ENCODE results near the gene NAMPT.

NAMPT gene

DNA sequence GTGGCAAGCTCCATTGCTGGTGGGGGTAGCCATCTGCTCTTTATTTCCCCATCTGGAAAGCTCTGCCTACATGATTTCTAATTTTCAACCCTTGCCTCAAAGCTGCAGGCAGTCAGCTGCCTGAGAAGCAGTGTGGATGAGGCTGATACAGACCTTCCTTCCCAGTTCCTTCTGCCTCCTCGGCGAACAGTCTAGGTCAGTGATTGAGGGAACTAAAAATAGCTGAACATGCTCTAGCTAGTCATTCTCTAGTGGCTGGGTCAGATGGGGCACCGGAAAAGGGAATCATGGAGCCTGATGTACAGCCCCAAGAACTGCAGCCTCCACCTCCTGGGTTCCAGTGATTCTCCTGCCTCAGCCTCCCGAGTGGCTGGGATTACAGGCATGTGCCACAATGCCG is 48.7 kb downstream of the NAMPT start:
- Histone ChIP-seq H3K4me1 (ENCODE audit: control insufficient read depth, insufficient read depth, low read length) (peaks cover 2% of the 10 kb centered on the region), H3K27ac (ENCODE audit: low read depth, low read length) (no peak overlapping the region), H3K9ac (ENCODE audit: low read length) (no peak overlapping the region)

DNA sequence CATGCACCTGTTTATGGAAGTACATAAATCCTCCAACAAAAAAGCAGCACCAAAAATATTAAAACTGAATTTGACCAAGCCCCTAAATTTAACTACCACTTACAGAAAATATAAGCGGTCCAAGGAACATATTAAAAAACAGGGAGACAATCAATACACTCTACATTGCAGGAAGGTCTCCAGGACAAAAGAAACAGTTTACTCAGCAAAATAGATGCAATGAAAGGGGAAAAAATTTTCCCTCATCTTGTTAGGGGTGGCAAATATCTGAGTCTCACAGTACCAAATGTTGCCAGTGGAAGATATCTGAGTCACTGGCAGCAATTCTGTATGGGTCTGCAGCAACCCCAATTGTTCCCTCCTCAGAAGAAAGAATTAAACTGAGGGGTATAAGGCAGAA is 50.4 kb downstream of the NAMPT start:
- no peak overlapping the region for H3K4me3 ChIP-seq (ENCODE audit: low read length)
- H3K36me3 ChIP-seq (ENCODE audit: control insufficient read depth, insufficient read depth, low read length): no peaks in the 10 kb centered on the region
- H3K4me1 ChIP-seq (ENCODE audit: control insufficient read depth, insufficient read depth, low read length): peaks cover 2% of the 10 kb centered on the region
- H3K9ac ChIP-seq (ENCODE audit: low read length): no peak overlapping the region
- H3K27me3 ChIP-seq (ENCODE audit: control insufficient read depth, insufficient read depth, low read length): no peaks in the 10 kb centered on the region
- H3K27ac ChIP-seq (ENCODE audit: low read depth, low read length): no peak overlapping the region

More for the DNA sequence above, 48.7 kb downstream of the NAMPT start:
- Histone ChIP-seq H3K27me3 (ENCODE audit: control insufficient read depth, insufficient read depth, low read length) (no peaks in the 10 kb centered on the region), H3K36me3 (ENCODE audit: control insufficient read depth, insufficient read depth, low read length) (no peaks in the 10 kb centered on the region), H3K4me3 (ENCODE audit: low read length) (no peak overlapping the region)

DNA sequence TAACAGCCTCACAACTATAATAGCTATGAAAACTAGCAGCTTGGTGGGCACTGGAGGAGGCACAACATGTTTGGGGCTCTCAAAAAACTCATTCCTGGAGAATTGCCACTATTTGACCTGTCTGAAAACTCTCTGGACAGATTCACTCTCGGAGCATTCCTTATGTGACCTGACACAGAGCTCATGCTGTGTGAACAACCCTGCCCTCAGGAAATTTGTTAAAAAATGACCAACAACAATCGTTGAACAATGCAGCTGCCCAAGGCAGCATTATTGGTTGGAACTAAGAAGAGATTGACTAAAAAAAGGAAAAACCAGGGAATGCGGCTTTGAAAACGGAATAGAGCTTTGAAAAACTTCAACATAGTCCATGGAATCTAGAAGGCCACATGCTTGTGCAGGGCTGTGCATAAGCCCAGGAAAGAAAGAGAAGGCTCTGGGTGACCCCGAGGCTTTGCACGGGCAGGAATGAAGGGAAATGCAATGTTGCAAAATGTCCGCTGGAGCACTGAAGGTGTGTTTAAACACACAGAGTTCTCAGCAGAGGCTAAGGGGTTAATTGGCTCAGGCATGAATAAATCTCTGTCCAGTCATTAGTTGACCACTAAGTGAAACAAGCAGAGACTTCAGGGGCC is 52.8 kb downstream of the NAMPT start:
- no peak overlapping the region for H3K4me3 ChIP-seq (ENCODE audit: low read length)
- H3K9ac ChIP-seq (ENCODE audit: low read length): no peak overlapping the region
- no peak overlapping the region for H3K27ac ChIP-seq (ENCODE audit: low read depth, low read length)
- no peaks in the 10 kb centered on the region for H3K27me3 ChIP-seq (ENCODE audit: control insufficient read depth, insufficient read depth, low read length)
- no peaks in the 10 kb centered on the region for H3K4me1 ChIP-seq (ENCODE audit: control insufficient read depth, insufficient read depth, low read length)
- no peaks in the 10 kb centered on the region for H3K36me3 ChIP-seq (ENCODE audit: control insufficient read depth, insufficient read depth, low read length)

DNA sequence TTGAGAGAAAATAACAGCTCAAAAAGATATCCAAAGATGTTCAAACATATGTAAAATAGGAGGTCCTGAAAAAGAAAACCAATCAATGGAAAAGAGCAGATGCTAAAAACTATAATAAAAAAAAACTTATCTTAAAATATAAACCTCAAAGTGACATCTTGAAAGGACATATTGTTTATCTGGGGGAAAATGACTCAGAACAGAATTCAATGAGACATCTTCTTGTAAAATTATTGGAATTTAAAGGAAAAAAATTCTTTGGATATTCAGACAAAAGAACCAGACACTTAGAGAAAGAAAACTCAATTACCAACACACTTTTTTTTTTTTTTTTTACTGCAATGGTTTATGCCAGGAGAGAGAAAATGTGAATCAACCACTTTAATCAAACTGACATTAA is 58.9 kb downstream of the NAMPT start:
- Histone ChIP-seq H3K36me3 (ENCODE audit: control insufficient read depth, insufficient read depth, low read length) (no peaks in the 10 kb centered on the region), H3K9ac (ENCODE audit: low read length) (no peak overlapping the region), H3K27me3 (ENCODE audit: control insufficient read depth, insufficient read depth, low read length) (no peaks in the 10 kb centered on the region), H3K4me3 (ENCODE audit: low read length) (no peak overlapping the region), H3K4me1 (ENCODE audit: control insufficient read depth, insufficient read depth, low read length) (no peaks in the 10 kb centered on the region), H3K27ac (ENCODE audit: low read depth, low read length) (no peak overlapping the region)

DNA sequence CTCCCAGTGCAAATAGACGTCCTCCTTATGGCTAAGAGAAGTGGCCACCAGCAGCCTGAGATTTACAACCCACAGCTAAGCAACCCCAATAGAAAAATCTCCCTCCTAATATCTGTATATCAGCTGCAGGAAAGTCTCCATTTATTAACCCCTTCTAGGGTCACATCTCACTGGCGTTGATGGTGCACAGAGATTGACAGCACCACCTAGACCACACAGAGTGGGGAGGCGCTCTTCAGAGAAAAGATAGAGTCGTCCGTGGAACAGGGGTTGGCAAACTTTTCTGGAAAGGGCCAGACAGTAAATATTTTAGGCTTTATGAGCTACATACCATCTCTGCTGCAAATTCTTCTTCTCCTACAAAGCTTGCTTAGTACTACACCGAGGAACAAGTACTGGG is 60.0 kb downstream of the NAMPT start:
- no peaks in the 10 kb centered on the region for H3K27me3 ChIP-seq (ENCODE audit: control insufficient read depth, insufficient read depth, low read length)
- no peaks in the 10 kb centered on the region for H3K36me3 ChIP-seq (ENCODE audit: control insufficient read depth, insufficient read depth, low read length)
- H3K9ac ChIP-seq (ENCODE audit: low read length): no peak overlapping the region
- H3K4me3 ChIP-seq (ENCODE audit: low read length): no peak overlapping the region
- H3K4me1 ChIP-seq (ENCODE audit: control insufficient read depth, insufficient read depth, low read length): no peaks in the 10 kb centered on the region
- H3K27ac ChIP-seq (ENCODE audit: low read depth, low read length): no peak overlapping the region

DNA sequence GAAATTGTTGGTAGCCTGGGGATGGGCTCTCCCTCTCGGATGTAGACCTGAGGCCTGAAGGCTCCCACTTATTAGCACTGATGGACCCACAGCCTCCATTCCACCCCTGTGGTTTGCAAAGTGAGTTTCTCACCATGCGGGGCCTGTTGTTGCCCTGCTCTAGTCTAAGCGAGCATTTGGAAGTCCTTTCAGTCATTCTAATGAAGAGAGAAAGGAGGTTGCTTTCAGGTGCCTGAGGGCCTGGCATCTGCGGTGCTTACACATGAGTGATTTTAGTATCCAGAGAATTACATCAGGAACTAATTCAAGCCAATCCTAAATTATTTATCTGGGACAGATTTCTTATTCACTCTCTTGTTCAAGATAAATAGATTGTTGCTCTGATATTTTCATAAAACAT is 61.6 kb downstream of the NAMPT start:
- Histone ChIP-seq H3K36me3 (ENCODE audit: control insufficient read depth, insufficient read depth, low read length) (no peaks in the 10 kb centered on the region), H3K27me3 (ENCODE audit: control insufficient read depth, insufficient read depth, low read length) (no peaks in the 10 kb centered on the region), H3K9ac (ENCODE audit: low read length) (no peak overlapping the region), H3K4me1 (ENCODE audit: control insufficient read depth, insufficient read depth, low read length) (no peaks in the 10 kb centered on the region), H3K4me3 (ENCODE audit: low read length) (no peak overlapping the region), H3K27ac (ENCODE audit: low read depth, low read length) (no peak overlapping the region)

DNA sequence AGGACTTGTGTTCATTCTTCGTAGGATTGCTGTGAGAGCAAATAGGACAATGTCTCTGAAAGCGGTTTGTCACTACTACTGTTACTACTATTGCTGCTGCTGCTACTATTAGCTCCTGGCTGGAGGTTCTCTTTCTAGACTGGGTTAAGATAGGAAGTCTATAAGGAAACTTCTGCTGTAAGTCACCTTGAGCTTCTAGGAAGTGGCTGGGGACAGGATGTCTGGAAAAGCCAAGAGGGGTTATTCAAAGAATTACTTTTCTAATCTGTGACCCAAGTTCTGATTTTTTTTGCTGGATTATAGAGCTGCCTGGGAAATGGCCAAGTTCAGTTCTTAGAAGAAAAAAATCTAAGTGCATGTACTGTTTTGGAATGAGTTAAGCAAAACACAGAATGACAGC is 62.2 kb downstream of the NAMPT start:
- H3K27ac ChIP-seq (ENCODE audit: low read depth, low read length): no peak overlapping the region
- peaks cover under 1% of the 10 kb centered on the region for H3K4me1 ChIP-seq (ENCODE audit: control insufficient read depth, insufficient read depth, low read length)
- no peaks in the 10 kb centered on the region for H3K36me3 ChIP-seq (ENCODE audit: control insufficient read depth, insufficient read depth, low read length)
- no peak overlapping the region for H3K4me3 ChIP-seq (ENCODE audit: low read length)
- H3K9ac ChIP-seq (ENCODE audit: low read length): no peak overlapping the region
- no peaks in the 10 kb centered on the region for H3K27me3 ChIP-seq (ENCODE audit: control insufficient read depth, insufficient read depth, low read length)

DNA sequence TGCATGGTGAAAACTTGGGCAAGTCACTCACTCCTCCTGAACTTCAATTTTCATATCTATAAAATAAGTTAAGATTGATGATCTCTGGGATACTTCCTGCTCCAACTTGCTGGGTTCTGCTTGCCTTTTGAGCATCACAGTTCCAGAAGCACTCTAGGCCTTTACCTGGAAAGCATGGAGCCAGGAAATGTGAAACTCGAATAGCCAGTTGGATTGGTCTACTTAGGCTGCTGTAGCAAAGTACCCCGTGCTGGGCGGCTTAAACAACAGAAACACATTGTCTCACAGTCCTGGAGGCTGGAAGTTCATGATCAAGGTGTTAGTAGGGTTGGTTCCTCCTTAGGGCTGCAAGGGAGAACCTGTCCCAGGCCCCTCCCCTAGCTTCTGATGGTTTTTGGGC is 64.5 kb downstream of the NAMPT start:
- H3K4me3 ChIP-seq (ENCODE audit: low read length): no peak overlapping the region
- H3K4me1 ChIP-seq (ENCODE audit: control insufficient read depth, insufficient read depth, low read length): peaks cover 10% of the 10 kb centered on the region
- H3K36me3 ChIP-seq (ENCODE audit: control insufficient read depth, insufficient read depth, low read length): no peaks in the 10 kb centered on the region
- no peak overlapping the region for H3K9ac ChIP-seq (ENCODE audit: low read length)
- H3K27ac ChIP-seq (ENCODE audit: low read depth, low read length): no peak overlapping the region
- no peaks in the 10 kb centered on the region for H3K27me3 ChIP-seq (ENCODE audit: control insufficient read depth, insufficient read depth, low read length)

DNA sequence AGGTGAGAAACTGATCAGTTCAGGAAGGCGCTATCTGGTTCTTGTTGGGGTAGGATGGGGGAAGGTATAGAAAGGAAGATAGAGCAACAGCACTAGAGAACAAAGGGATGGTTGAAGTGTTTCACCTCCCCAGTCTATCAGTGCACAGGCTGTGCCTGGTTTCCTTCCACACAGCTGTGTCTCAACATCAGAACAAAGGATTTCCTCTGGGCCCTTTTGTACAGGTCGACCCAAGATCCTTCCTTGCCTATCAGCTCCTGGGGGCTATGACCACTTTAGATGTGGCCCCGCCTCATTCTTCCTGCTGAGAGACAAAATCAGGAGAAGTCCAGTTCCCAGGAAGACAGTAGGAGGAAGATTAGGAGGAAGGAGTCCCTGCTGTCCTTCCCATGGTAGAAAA is 65.6 kb downstream of the NAMPT start:
- H3K4me3 ChIP-seq (ENCODE audit: low read length): no peak overlapping the region
- no peak overlapping the region for H3K27ac ChIP-seq (ENCODE audit: low read depth, low read length)
- no peak overlapping the region for H3K9ac ChIP-seq (ENCODE audit: low read length)
- H3K27me3 ChIP-seq (ENCODE audit: control insufficient read depth, insufficient read depth, low read length): no peaks in the 10 kb centered on the region
- H3K4me1 ChIP-seq (ENCODE audit: control insufficient read depth, insufficient read depth, low read length): peaks cover 10% of the 10 kb centered on the region
- no peaks in the 10 kb centered on the region for H3K36me3 ChIP-seq (ENCODE audit: control insufficient read depth, insufficient read depth, low read length)

DNA sequence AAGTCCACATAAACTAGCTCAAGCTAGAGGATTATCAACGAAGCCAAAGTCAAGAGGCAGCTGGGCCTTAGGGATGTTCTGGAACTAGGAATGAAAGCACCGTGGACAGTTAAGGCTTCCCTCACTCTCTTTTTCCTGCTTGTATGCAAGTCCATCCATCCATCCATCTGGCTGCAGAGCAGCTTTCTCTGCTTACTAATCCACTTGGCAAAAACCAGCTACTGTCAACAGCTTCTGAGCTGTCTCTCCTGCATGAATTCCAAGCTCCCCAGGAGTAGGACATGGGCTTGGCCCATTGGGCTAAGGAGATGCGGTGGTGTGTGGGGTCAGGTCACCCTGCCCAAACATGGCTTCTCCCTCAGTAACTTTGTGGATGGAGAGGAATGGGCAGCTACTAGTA is 66.2 kb downstream of the NAMPT start:
- H3K4me3 ChIP-seq (ENCODE audit: low read length): no peak overlapping the region
- H3K9ac ChIP-seq (ENCODE audit: low read length): no peak overlapping the region
- no peaks in the 10 kb centered on the region for H3K27me3 ChIP-seq (ENCODE audit: control insufficient read depth, insufficient read depth, low read length)
- H3K27ac ChIP-seq (ENCODE audit: low read depth, low read length): no peak overlapping the region
- no peaks in the 10 kb centered on the region for H3K36me3 ChIP-seq (ENCODE audit: control insufficient read depth, insufficient read depth, low read length)
- H3K4me1 ChIP-seq (ENCODE audit: control insufficient read depth, insufficient read depth, low read length): peaks cover 10% of the 10 kb centered on the region

DNA sequence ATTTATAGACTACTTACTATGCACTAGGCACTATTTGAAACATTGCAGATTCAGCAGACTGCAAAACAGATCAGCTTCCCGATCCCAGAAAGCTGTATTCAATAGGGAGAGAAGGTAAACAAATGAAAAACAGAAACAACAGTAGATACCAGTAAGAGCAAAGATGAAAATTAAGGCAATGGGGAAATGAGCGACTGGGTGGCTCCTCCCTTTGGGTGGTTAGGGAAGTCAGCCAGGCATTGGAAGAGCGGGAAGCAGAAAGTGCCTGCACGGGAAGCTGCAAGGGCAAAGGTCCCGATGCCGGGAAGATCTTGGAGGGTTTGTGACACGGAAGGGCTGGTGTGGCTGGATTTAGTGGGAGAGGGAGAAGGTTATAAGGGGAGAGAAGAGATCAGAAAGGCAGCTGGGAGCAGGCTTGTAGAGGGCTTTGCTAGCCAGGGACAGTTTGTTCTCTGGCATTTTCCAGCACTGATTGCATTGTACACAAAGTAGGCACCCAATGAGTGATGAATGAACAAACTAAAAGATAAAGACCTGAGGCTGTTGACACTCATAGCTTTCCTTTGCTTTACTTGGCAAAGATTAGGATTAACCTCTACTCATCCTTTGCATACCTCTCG is 67.8 kb downstream of the NAMPT start:
- H3K9ac ChIP-seq (ENCODE audit: low read length): no peak overlapping the region
- H3K27me3 ChIP-seq (ENCODE audit: control insufficient read depth, insufficient read depth, low read length): no peaks in the 10 kb centered on the region
- H3K4me1 ChIP-seq (ENCODE audit: control insufficient read depth, insufficient read depth, low read length): peaks cover 10% of the 10 kb centered on the region
- peak overlapping the region; percentile 32 for H3K4me3 ChIP-seq (ENCODE audit: low read length)
- H3K36me3 ChIP-seq (ENCODE audit: control insufficient read depth, insufficient read depth, low read length): no peaks in the 10 kb centered on the region
- H3K27ac ChIP-seq (ENCODE audit: low read depth, low read length): peak overlapping the region; percentile 45

DNA sequence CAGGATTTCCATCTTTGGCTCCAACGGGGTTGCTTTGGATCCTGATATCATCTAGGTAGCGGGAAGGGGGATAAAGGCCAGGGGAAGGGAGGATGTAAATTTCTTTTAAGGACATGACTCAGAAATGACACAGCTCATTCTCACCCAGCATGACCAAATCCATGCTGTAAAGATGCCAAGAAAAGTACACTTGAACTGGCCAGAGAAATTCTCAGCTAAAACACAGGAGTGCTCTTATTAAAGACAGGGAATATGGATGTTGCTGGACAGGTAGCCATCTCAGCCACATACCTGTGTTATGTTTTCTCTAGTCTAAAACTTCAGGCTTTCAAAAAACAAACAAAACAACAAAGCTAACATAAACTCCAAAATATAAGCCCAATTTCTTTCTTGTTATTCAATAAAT is 68.3 kb downstream of the NAMPT start:
- Histone ChIP-seq H3K4me3 (ENCODE audit: low read length) (no peak overlapping the region), H3K9ac (ENCODE audit: low read length) (no peak overlapping the region), H3K27me3 (ENCODE audit: control insufficient read depth, insufficient read depth, low read length) (no peaks in the 10 kb centered on the region), H3K27ac (ENCODE audit: low read depth, low read length) (peak overlapping the region; percentile 40), H3K4me1 (ENCODE audit: control insufficient read depth, insufficient read depth, low read length) (peaks cover 10% of the 10 kb centered on the region), H3K36me3 (ENCODE audit: control insufficient read depth, insufficient read depth, low read length) (no peaks in the 10 kb centered on the region)

DNA sequence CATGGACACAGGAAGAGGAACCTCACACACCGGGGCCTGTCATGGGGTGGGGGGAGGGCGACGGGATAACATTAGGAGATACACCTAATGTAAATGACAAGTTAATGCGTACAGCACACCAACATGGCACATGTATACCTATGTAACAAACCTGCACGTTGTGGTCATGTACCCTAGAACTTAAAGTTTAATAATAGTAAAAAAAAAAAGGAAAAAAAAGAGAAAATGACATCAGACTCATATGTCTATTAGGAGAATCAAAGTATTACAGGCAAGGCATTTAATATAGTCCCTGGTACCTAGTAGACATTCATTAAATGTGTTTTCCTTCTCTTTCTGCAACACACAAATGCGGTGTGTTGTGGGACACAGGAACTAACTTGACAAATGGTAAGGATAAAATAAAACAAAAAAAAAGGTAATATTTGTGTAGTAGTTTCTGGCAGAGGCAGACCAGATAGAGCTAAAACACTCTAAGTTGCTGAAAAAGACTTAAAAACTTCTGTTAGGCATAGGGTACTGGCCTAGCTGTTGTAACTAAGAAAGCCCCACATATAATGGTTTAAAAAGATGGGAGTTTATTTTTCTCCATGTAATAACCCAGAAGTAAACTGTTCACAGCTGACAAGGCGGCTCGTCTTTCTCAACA is 68.8 kb downstream of the NAMPT start:
- Histone ChIP-seq H3K27ac (ENCODE audit: low read depth, low read length) (peak overlapping the region; percentile 7), H3K4me3 (ENCODE audit: low read length) (no peak overlapping the region), H3K36me3 (ENCODE audit: control insufficient read depth, insufficient read depth, low read length) (no peaks in the 10 kb centered on the region), H3K9ac (ENCODE audit: low read length) (no peak overlapping the region), H3K4me1 (ENCODE audit: control insufficient read depth, insufficient read depth, low read length) (peaks cover 10% of the 10 kb centered on the region), H3K27me3 (ENCODE audit: control insufficient read depth, insufficient read depth, low read length) (no peaks in the 10 kb centered on the region)
